ENCODE data around the gene RFC2.

DNA sequence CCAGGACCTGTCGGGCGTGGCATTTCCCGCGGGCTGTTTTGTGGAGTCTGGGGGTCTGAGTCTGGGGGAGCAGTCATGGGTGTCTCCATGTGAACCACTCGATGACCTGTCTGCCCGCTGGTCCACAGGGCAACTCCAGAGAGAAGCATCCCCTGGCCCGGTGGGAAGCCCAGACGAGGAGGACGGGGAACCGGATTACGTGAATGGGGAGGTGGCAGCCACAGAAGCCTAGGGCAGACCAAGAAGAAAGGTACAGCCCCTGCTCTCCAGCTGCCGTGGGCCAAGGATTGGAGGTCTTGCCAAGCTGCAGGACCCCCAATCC lies 29.7 kb downstream of the RFC2 start:
- TF ChIP-seq, protein P1, sequence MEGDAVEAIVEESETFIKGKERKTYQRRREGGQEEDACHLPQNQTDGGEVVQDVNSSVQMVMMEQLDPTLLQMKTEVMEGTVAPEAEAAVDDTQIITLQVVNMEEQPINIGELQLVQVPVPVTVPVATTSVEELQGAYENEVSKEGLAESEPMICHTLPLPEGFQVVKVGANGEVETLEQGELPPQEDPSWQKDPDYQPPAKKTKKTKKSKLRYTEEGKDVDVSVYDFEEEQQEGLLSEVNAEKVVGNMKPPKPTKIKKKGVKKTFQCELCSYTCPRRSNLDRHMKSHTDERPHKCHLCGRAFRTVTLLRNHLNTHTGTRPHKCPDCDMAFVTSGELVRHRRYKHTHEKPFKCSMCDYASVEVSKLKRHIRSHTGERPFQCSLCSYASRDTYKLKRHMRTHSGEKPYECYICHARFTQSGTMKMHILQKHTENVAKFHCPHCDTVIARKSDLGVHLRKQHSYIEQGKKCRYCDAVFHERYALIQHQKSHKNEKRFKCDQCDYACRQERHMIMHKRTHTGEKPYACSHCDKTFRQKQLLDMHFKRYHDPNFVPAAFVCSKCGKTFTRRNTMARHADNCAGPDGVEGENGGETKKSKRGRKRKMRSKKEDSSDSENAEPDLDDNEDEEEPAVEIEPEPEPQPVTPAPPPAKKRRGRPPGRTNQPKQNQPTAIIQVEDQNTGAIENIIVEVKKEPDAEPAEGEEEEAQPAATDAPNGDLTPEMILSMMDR (conservative IDR thresholded peaks at IDR 0.05; ENCODE audit: low read length), result no peak
- TF ChIP-seq EZH2phosphoT487 (IDR thresholded peaks at IDR 0.05; ENCODE audit: borderline replicate concordance), result no peak

Data from Loucy (cell line).